22Rv1 (cell line): ENCODE data around the gene CA10.

Experiments used
- H3K27ac ChIP-seq: fragments of 450-650 bp; 2 replicates; pipeline ENCODE4 v1.5.1; 2017
- ZFX ChIP-seq: fragments of 450-650 bp; IDR thresholded peaks from 2 replicates; pipeline ENCODE4 v1.6.1; 2017; ENCODE audit warnings: antibody characterized with exemption, borderline replicate concordance
- TF ChIP-seq, protein P1 (sequence below): fragments of 450-650 bp; IDR thresholded peaks from 2 replicates; pipeline ENCODE4 v1.5.1; 2017; ENCODE audit warnings: mild to moderate bottlenecking

CA10 gene

DNA sequence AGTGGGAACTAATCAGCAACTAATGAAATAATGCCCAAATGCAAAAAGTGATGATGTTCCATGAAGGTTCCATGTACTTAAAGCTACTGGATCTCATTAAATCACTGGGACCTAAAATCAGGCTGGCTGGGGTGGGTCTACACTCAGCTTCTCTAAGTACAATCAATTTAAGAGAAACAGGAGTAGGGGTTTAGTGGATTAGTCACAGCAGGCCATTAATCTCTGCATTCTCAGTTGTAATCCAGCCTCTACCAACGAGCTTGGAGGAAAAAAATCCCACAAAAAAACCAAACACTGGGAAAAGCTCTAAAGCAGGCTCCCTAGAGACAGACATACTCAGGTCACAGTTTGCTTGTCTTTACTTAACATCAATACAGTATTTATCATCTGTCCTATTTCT lies 15.0 kb downstream of the CA10 start:
- no peak for TF ChIP-seq ZFX
- TF ChIP-seq, protein P1, sequence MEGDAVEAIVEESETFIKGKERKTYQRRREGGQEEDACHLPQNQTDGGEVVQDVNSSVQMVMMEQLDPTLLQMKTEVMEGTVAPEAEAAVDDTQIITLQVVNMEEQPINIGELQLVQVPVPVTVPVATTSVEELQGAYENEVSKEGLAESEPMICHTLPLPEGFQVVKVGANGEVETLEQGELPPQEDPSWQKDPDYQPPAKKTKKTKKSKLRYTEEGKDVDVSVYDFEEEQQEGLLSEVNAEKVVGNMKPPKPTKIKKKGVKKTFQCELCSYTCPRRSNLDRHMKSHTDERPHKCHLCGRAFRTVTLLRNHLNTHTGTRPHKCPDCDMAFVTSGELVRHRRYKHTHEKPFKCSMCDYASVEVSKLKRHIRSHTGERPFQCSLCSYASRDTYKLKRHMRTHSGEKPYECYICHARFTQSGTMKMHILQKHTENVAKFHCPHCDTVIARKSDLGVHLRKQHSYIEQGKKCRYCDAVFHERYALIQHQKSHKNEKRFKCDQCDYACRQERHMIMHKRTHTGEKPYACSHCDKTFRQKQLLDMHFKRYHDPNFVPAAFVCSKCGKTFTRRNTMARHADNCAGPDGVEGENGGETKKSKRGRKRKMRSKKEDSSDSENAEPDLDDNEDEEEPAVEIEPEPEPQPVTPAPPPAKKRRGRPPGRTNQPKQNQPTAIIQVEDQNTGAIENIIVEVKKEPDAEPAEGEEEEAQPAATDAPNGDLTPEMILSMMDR, result no peak

GRCh38 chr17:52140601-52141000 lies 17.9 kb downstream of the CA10 start:
- H3K27ac ChIP-seq, result no peak overlapping the region
- TF ChIP-seq, protein P1, result no peak
- TF ChIP-seq ZFX, result no peak

More for the DNA sequence above, 15.0 kb downstream of the CA10 start:
- H3K27ac ChIP-seq, result no peak overlapping the region

DNA sequence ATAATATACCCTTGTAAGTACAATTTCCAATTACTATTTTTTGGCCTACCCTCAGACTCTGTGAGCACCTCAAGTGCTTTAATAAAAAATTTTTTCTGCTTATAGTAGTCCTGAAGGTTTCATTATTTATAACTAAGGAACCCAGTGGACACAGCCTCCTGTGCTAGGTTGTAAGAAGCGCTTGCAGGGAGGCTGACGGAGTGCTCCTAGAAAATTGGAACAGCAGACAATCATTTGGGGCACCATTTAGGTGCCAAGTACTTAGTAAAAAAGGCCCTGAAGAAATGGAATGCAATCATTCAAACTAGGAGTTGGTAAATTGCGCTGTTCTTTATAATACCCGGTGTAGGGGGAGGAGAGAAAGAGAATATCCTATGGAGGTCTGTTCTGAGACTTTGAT lies 19.8 kb downstream of the CA10 start:
- H3K27ac ChIP-seq, result no peak overlapping the region
- TF ChIP-seq, protein P1, result no peak
- no peak for TF ChIP-seq ZFX

DNA sequence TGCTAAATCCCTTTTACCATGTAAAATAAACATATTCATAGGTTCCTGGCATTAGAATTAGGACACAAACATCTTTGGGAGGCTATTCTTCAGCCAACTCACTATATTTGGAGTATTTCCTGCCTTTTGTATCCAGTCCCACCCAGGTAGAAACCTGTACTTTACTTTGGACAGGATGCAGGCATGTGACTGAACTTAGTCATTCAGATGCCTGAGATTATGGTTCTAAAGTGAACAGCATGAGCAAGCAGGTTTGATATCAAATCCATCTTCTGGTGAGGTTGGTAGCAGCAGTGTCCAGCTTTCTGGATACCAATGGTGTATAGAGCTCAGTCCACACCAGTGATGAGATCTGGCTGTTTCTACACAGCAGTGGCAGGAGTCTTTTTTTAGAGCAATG lies 20.2 kb downstream of the CA10 start:
- TF ChIP-seq ZFX, result no peak
- TF ChIP-seq, protein P1, result no peak
- no peak overlapping the region for H3K27ac ChIP-seq

GRCh38 chr17:52136166-52136565 lies 22.3 kb downstream of the CA10 start:
- no peak for TF ChIP-seq ZFX
- TF ChIP-seq, protein P1, result no peak

GRCh38 chr17:52134641-52135040 lies 23.9 kb downstream of the CA10 start:
- TF ChIP-seq, protein P1, result no peak
- no peak for TF ChIP-seq ZFX
- H3K27ac ChIP-seq, result no peak overlapping the region

More at GRCh38 chr17:52136166-52136565, 22.3 kb downstream of the CA10 start:
- no peak overlapping the region for H3K27ac ChIP-seq

DNA sequence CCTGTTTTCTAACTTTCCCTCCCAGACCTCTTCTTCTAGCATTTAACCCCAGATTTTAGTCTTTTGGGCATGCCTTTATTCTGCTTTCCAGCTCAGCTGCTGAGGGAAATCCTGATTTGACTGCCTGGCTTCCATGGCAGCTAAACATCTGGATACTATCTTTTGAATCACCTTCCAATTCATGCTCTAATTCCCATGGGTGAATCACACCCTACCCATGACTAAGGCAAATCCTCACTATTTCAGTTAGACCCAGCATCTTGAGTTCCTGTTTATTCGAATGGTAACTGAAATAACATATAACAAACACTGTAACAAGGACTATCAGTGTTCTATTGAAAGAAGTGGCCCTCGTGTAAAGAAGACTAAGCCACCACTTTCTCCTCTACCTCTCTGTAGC lies 29.8 kb downstream of the CA10 start:
- no peak overlapping the region for H3K27ac ChIP-seq
- TF ChIP-seq, protein P1, result no peak
- no peak for TF ChIP-seq ZFX
